MM.1S (cell line): ENCODE results near the gene CEP170B.
A peak's percentile ranks its signal among the peaks of the same experiment; 100 is the strongest.

ENCODE experiments used
- DNase-seq: peaks from one replicate; pipeline ENCODE4 v3.0.0-alpha.2; 2015
- H2AFZ ChIP-seq: fragments of 300-600 bp; sonication (generic); 2 replicates; pipeline ENCODE4 v1.6.0; 2016; ENCODE audit warnings: antibody characterized with exemption, low read length
- H3F3A ChIP-seq: fragments of 300-600 bp; sonication (generic); 2 replicates; pipeline ENCODE4 v1.6.1; 2016; ENCODE audit warnings: mild to moderate bottlenecking, antibody characterized with exemption, low read length, moderate library complexity, mixed read lengths; ENCODE audit not compliant: insufficient read depth
- H3K27ac ChIP-seq: fragments of 300-600 bp; sonication (generic); 2 replicates; pipeline ENCODE4 v1.5.1; 2016; ENCODE audit warnings: mild to moderate bottlenecking, low read length
- H3K27me3 ChIP-seq: fragments of 300-600 bp; sonication (generic); replicated peaks from 2 replicates; pipeline ENCODE4 v1.6.0; 2016; ENCODE audit warnings: low read length; ENCODE audit not compliant: insufficient read depth
- H3K36me3 ChIP-seq: fragments of 300-600 bp; sonication (generic); replicated peaks from 2 replicates; pipeline ENCODE4 v1.6.1; 2016; ENCODE audit warnings: mild to moderate bottlenecking, low read length, mixed read lengths; ENCODE audit not compliant: insufficient read depth
- H3K4me1 ChIP-seq: fragments of 300-600 bp; sonication (generic); 2 replicates; pipeline ENCODE4 v1.6.1; 2016; ENCODE audit warnings: low read length, mixed read lengths
- H3K4me2 ChIP-seq: fragments of 300-600 bp; sonication (generic); 2 replicates; pipeline ENCODE4 v1.6.0; 2016; ENCODE audit warnings: low read depth, low read length
- H3K4me3 ChIP-seq: fragments of 300-600 bp; sonication (generic); 2 replicates; pipeline ENCODE4 v1.5.1; 2016; ENCODE audit warnings: low read length, mixed read lengths
- H3K79me2 ChIP-seq: fragments of 300-600 bp; sonication (generic); 2 replicates; pipeline ENCODE4 v1.6.1; 2016; ENCODE audit warnings: mixed run types, low read length, mixed read lengths
- H3K9ac ChIP-seq: fragments of 300-600 bp; sonication (generic); 2 replicates; pipeline ENCODE4 v1.6.1; 2016; ENCODE audit warnings: low read length, mixed read lengths
- H3K9me2 ChIP-seq: fragments of 300-600 bp; sonication (generic); replicated peaks from 2 replicates; pipeline ENCODE4 v1.6.1; 2016; ENCODE audit warnings: mild to moderate bottlenecking, low read length, mixed read lengths; ENCODE audit not compliant: insufficient read depth
- H3K9me3 ChIP-seq: fragments of 300-600 bp; sonication (generic); replicated peaks from 2 replicates; pipeline ENCODE4 v1.6.1; 2016; ENCODE audit warnings: mild to moderate bottlenecking, low read length, mixed read lengths; ENCODE audit not compliant: insufficient read depth
- H4K20me1 ChIP-seq: fragments of 300-600 bp; sonication (generic); 2 replicates; pipeline ENCODE4 v1.6.1; 2016; ENCODE audit warnings: mild to moderate bottlenecking, low read length, moderate library complexity, mixed read lengths; ENCODE audit not compliant: insufficient read depth
- CTCF ChIP-seq: fragments of 300-600 bp; sonication (generic); IDR thresholded peaks from 2 replicates; pipeline ENCODE4 v1.5.1; 2016; ENCODE audit warnings: antibody characterized with exemption, low read length, mixed read lengths
- EZH2 ChIP-seq: fragments of 300-600 bp; sonication (generic); optimal IDR thresholded peaks from 2 replicates; pipeline ENCODE3; 2017; ENCODE audit warnings: low read depth, mild to moderate bottlenecking, antibody characterized with exemption, low read length, mixed read lengths
- EZH2phosphoT487 ChIP-seq: fragments of 300-600 bp; sonication (generic); IDR thresholded peaks from 2 replicates; pipeline ENCODE4 v1.6.1; 2018; ENCODE audit warnings: antibody characterized with exemption, low read length

The CEP170B gene

DNA sequence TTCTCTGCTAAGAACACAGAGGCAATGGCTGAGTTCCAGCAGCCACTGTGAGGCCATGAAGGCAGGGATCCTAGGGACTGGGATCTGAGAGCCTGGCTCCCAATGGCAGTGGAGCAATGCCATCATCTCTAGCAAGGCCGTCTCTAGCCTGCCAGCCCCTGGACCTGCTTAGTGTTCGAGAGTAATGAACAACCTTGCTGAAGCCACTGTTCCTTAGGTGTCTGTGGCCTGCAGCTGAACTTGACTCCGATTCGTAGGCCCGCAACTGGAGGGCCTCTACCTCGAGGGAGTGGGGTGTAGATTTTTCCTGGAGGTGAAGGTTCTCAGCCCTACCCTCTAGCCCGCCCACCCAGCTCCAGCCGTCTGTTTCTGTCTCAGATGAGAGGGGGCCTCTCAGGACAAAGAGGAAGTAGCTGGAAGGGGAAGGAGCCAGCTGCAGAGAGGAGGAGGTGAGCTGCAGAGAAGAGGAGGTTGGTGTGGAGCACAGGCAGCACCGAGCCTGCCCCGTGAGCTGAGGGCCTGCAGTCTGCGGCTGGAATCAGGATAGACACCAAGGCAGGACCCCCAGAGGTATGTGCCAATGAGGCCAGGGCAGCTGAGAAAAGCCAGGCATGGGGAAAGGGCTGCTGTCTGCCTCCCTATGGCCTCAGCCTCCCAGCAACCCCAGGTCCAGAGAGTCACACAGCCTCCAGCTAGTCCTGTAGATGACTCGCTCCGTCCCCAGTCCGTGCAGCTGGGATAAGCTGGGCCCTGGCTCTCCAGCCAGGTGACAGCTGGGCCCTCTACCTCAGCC is 59.5 kb downstream of the CEP170B start, which contains the start of gene PLD4:
TSS of gene PLD4 (plus strand) at position 459 of the 793 bp plus-strand sequence. CDS start 2,262 bp downstream, outside the sequence.
- Histone ChIP-seq H3K9me2 (no peaks in the 10 kb centered on the region), H3F3A (no peaks in the 10 kb centered on the region), H3K27me3 (no peaks in the 10 kb centered on the region), H3K27ac (no peak within 1 kb of the TSS), H3K9me3 (no peaks in the 10 kb centered on the region), H3K36me3 (no peaks in the 10 kb centered on the region), H2AFZ (no peak within 1 kb of the TSS), H3K9ac (no peak within 1 kb of the TSS), H4K20me1 (no peaks in the 10 kb centered on the region), H3K4me3 (no peak within 1 kb of the TSS), H3K79me2 (no peaks in the 10 kb centered on the region), H3K4me1 (peaks cover 19% of the 10 kb centered on the region), H3K4me2 (no peak within 1 kb of the TSS)
- TF ChIP-seq EZH2phosphoT487 (no peak), CTCF (no peak), EZH2 (no peak)
- no peak for DNase-seq

GRCh38 chr14:104925214-104925854 is 60.3 kb downstream of the CEP170B start:
- Histone ChIP-seq H3K9me3 (no peaks in the 10 kb centered on the region), H3K27ac (no peak overlapping the region), H4K20me1 (no peaks in the 10 kb centered on the region), H3K36me3 (no peaks in the 10 kb centered on the region), H3K4me3 (no peak overlapping the region), H3K4me1 (peaks cover 19% of the 10 kb centered on the region), H3K27me3 (no peaks in the 10 kb centered on the region), H2AFZ (no peak overlapping the region), H3K9me2 (no peaks in the 10 kb centered on the region), H3F3A (no peaks in the 10 kb centered on the region), H3K9ac (no peak overlapping the region), H3K4me2 (no peak overlapping the region), H3K79me2 (no peaks in the 10 kb centered on the region)
- TF ChIP-seq EZH2, result no peak
- TF ChIP-seq CTCF, result no peak
- DNase-seq, result no peak

GRCh38 chr14:104925855-104926609 is 61.0 kb downstream of the CEP170B start:
- H3K27ac ChIP-seq, result peak overlapping the region; percentile 69; the same call in 1 of the 2 replicates
- H2AFZ ChIP-seq, result no peak overlapping the region
- H3K4me1 ChIP-seq, result peaks cover 19% of the 10 kb centered on the region
- TF ChIP-seq EZH2 (no peak), EZH2phosphoT487 (no peak), CTCF (no peak)
- DNase-seq, result peak; percentile 6
- H3F3A ChIP-seq, result no peaks in the 10 kb centered on the region
- peak overlapping the region; percentile 15; the same call in 1 of the 2 replicates for H3K4me3 ChIP-seq
- no peaks in the 10 kb centered on the region for H3K9me3 ChIP-seq
- H3K4me2 ChIP-seq, result peak overlapping the region; percentile 86
- no peaks in the 10 kb centered on the region for H3K27me3 ChIP-seq
- no peaks in the 10 kb centered on the region for H3K79me2 ChIP-seq
- H3K9me2 ChIP-seq, result no peaks in the 10 kb centered on the region
- H4K20me1 ChIP-seq, result no peaks in the 10 kb centered on the region
- no peaks in the 10 kb centered on the region for H3K36me3 ChIP-seq
- peak overlapping the region; percentile 46 for H3K9ac ChIP-seq
